HEK293T (cell line): Measurements from ENCODE around the gene CUL3.

Source experiments
- CTCF ChIA-PET: fragments of 350-600 bp; formaldehyde crosslinking; extraction: SDS; loops from one replicate; lab custom pipeline; 2021; ENCODE audit warnings: antibody characterized with exemption, inconsistent platforms; lab: Yijun Ruan, JAX
- POLR2A ChIA-PET: fragments of 350-600 bp; formaldehyde crosslinking; extraction: SDS; loops from one replicate; lab custom pipeline; 2020; ENCODE audit warnings: antibody characterized with exemption, inconsistent platforms; lab: Yijun Ruan, JAX
- DNase-seq: peaks from one replicate; pipeline ENCODE4 v3.0.0; 2012; ENCODE audit warnings: mixed read lengths; ENCODE audit errors: extremely low spot score
- ARNT ChIP-seq: fragments of 450-650 bp; IDR thresholded peaks from 2 replicates; pipeline ENCODE4 v1.6.1; 2017; ENCODE audit warnings: mild to moderate bottlenecking
- BHLHE40 ChIP-seq: fragments of 450-650 bp; IDR thresholded peaks from 2 replicates; pipeline ENCODE4 v1.6.1; 2016; ENCODE audit warnings: mild to moderate bottlenecking, moderate library complexity, borderline replicate concordance
- CTBP1 ChIP-seq: fragments of 450-650 bp; IDR thresholded peaks from 2 replicates; pipeline ENCODE4 v1.6.1; 2016; ENCODE audit warnings: borderline replicate concordance
- ELF4 ChIP-seq: fragments of 450-650 bp; IDR thresholded peaks from 2 replicates; pipeline ENCODE4 v1.6.1; 2017; ENCODE audit warnings: antibody characterized with exemption
- FOXA1 ChIP-seq: fragments of 450-650 bp; IDR thresholded peaks from 2 replicates; pipeline ENCODE4 v1.6.1; 2016; ENCODE audit warnings: mild to moderate bottlenecking
- FOXK2 ChIP-seq: fragments of 450-650 bp; IDR thresholded peaks from 2 replicates; pipeline ENCODE4 v1.6.1; 2016; ENCODE audit warnings: mild to moderate bottlenecking
- FOXM1 ChIP-seq: fragments of 450-650 bp; IDR thresholded peaks from 2 replicates; pipeline ENCODE4 v1.6.1; 2017; ENCODE audit warnings: mild to moderate bottlenecking, borderline replicate concordance
- HDGF ChIP-seq: fragments of 450-650 bp; IDR thresholded peaks from 2 replicates; pipeline ENCODE4 v1.6.1; 2017; ENCODE audit warnings: antibody characterized with exemption, borderline replicate concordance
- L3MBTL2 ChIP-seq: fragments of 450-650 bp; conservative IDR thresholded peaks from 2 replicates; pipeline ENCODE4 v1.6.1; 2016; ENCODE audit warnings: mild to moderate bottlenecking
- LEF1 ChIP-seq: fragments of 450-650 bp; IDR thresholded peaks from 2 replicates; pipeline ENCODE4 v1.6.1; 2017; ENCODE audit warnings: mild to moderate bottlenecking, borderline replicate concordance
- NFRKB ChIP-seq: fragments of 450-650 bp; IDR thresholded peaks from 2 replicates; pipeline ENCODE4 v1.6.1; 2016; ENCODE audit warnings: mild to moderate bottlenecking, moderate library complexity
- PKNOX1 ChIP-seq: fragments of 450-650 bp; IDR thresholded peaks from 2 replicates; pipeline ENCODE4 v1.6.1; 2016
- SP1 ChIP-seq: fragments of 450-650 bp; IDR thresholded peaks from 2 replicates; pipeline ENCODE4 v1.6.1; 2017
- SUZ12 ChIP-seq: fragments of 450-650 bp; IDR thresholded peaks from 2 replicates; pipeline ENCODE4 v1.6.1; 2016; ENCODE audit warnings: mild to moderate bottlenecking
- TARDBP ChIP-seq: fragments of 450-650 bp; IDR thresholded peaks from 2 replicates; pipeline ENCODE4 v1.6.1; 2016
- ZNF384 ChIP-seq: fragments of 450-650 bp; IDR thresholded peaks from 2 replicates; pipeline ENCODE4 v1.6.1; 2016

Gene CUL3

GRCh38 chr2:224585211-224586088 is at the start of gene CUL3:
Gene CUL3 (minus strand): TSS chr2:224585363. CDS start chr2:224585009, 354 bp downstream.
- TF ChIP-seq BHLHE40 (no peak), PKNOX1 (no peak), HDGF (no peak), CTBP1 (no peak), ELF4 (no peak), ARNT (no peak), SP1 (0 out of 2 replicates have a peak, but pooled peaks have one; percentile 49), ZNF384 (no peak), L3MBTL2 (peak; percentile 80), FOXM1 (no peak), TARDBP (no peak), NFRKB (no peak)
- peak; percentile 96 for DNase-seq
- ChIA-PET POLR2A (interaction anchor here (0.6 to 1.6 kb wide), 7 partner anchors 11 to 278 kb away, joined by 3 to 6 read pairs (median 3); no protein-coding TSS in a partner anchor), CTCF (no interaction called here)

- TF ChIP-seq L3MBTL2 (no peak), FOXK2 (no peak), FOXA1 (no peak), ELF4 (no peak), ARNT (no peak), PKNOX1 (no peak), NFRKB (no peak), CTBP1 (no peak), LEF1 (no peak)
- no peak for DNase-seq
- ChIA-PET POLR2A (interaction anchor here (0.7 kb wide), 1 partner anchor 11 kb away, joined by 4 read pairs; no protein-coding TSS in a partner anchor), CTCF (no interaction called here)
Observed at GRCh38 chr2:224630659-224631550, 45.7 kb upstream of the CUL3 start.

GRCh38 chr2:224628416-224628815 is 43.3 kb upstream of the CUL3 start:
- DNase-seq = no peak
- CTCF ChIA-PET = interaction anchor here (2.3 kb wide), 1 partner anchor 259 kb away, joined by 6 read pairs; no protein-coding TSS in a partner anchor
- TF ChIP-seq LEF1 (no peak), FOXK2 (no peak), BHLHE40 (no peak), ARNT (no peak), SP1 (no peak), HDGF (no peak), ZNF384 (no peak), SUZ12 (no peak), ELF4 (no peak)
- POLR2A ChIA-PET = no interaction called here

GRCh38 chr2:224626735-224627134 is 41.6 kb upstream of the CUL3 start:
- ChIA-PET CTCF (interaction anchor here (2.3 kb wide), 1 partner anchor 258 kb away, joined by 6 read pairs; no protein-coding TSS in a partner anchor), POLR2A (no interaction called here)
- no peak for DNase-seq
- TF ChIP-seq FOXK2 = no peak
- no peak for TF ChIP-seq HDGF
- no peak for TF ChIP-seq ARNT
- no peak for TF ChIP-seq L3MBTL2
- TF ChIP-seq TARDBP = no peak
- TF ChIP-seq NFRKB = no peak
- TF ChIP-seq PKNOX1 = no peak
- TF ChIP-seq SUZ12 = no peak
- TF ChIP-seq ELF4 = no peak
- no peak for TF ChIP-seq BHLHE40
- no peak for TF ChIP-seq FOXM1
- TF ChIP-seq CTBP1 = no peak
- TF ChIP-seq ZNF384 = no peak
- no peak for TF ChIP-seq LEF1

- CTCF ChIA-PET = no interaction called here
- TF ChIP-seq PKNOX1 (no peak), SP1 (no peak), SUZ12 (no peak), BHLHE40 (no peak), FOXK2 (no peak), TARDBP (no peak), ELF4 (no peak), NFRKB (no peak), L3MBTL2 (no peak), ARNT (no peak), CTBP1 (no peak), ZNF384 (no peak), FOXM1 (no peak), LEF1 (no peak)
- DNase-seq = no peak
- POLR2A ChIA-PET = no interaction called here
Observed at GRCh38 chr2:224613543-224614286, 28.6 kb upstream of the CUL3 start.
